ENCODE data around the gene EBLN1. TPM values are rescaled to one million over a fixed set of nuclear protein-coding genes. Genes with fewer than 3 reads are reported as not detected.
"Not testable (repeated sequence)": the region's sequence is repeated elsewhere in the genome, so short reads cannot be mapped to it uniquely, and the experiment has no call there.

Gene EBLN1
- polyA plus RNA-seq, 10 donors: not detected

DNA sequence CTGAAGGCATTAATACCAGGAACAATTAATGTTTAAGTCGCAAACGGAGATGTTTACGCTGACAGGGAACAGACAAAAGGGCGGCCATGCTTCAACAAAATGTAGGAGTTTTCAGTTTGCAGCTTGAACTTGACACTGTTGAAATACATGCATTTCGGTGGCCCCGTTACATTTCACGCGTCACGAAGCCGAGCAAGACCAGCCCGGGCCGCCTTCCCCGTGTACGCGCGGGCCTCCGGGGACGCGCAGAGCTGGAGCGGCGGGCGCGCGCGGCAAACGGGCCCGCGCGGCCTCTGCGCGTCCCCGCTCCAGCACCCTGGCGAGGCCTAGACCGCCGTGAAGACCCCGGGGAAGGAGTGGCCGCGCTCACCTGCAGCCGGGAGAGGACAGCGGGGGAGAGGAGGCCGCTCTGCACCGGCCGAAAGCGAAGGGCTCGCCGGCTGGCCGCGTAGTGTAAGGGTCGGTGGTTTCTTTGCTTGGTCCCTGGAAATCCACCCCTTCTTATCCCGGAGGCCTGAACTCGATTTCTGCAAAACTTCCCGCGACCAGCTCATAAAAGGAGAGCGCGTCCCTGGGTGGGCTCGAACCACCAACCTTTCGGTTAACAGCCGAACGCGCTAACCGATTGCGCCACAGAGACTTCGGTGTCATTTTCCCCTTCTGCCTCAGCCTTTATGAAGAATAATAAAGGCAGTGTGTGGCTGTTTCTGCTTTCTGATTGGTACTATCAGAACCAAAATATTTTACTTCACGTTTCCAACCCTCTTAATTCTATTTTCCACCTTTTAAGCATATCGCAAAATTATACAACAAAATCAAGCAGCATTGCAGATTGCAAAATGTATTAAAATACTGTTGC, 11.4 kb upstream of the EBLN1 start:
- DNase-seq: peak; percentile 93 to 98 (median 94)

DNA sequence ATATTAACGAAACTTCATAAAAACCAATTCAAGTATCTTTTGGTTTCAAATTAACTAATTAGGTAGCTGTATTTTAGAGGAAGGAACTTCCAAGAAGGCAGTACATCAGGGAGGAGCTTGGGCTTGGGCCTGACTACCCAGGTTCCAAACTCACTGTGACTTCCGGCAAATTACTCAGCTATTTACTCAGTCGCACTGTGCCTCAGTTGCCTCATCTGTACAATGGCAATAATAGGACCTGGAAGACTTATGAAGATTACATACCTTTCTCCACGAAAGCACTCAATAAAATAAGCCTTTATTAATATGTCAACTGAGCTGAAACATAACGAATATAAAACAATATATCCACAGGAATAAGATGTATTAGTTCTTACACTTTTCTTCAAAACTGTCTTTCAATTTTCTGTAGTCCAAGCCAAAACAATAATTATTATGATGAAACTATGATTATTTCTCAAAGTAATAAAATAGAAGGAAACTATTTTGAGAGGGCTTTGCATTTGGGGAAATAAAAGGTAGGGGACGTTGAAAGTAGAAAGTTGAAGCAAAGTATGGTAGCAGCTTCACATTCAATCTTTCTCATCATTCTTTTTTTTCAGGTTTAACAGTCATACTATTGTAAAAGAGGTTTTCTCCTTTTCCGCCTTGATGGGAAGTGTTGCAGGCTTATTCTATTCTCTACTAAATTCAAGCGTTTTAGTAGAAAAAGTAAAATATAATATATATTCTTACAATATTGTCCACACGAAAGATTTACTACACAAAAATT, 10.5 kb upstream of the EBLN1 start:
- no peak for DNase-seq

DNA sequence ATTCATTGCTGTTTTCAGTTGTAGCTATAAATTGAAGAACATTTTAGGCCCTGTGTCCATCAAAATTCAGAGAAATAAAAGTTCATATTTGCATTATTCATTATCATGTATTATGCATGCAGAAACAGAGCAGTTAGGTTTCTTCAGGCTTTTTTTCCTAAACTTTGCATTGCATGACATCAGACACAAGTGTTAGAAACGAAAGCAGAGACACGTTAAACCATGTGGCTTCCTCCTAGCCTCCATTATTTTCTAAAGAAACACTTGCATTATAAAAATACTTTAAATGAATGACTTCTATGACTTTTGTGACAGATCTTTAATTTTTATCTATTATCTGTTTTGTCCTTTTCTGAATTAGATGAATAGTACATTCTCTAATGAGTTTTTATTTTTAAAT, 8.8 kb upstream of the EBLN1 start:
- DNase-seq: no peak

DNA sequence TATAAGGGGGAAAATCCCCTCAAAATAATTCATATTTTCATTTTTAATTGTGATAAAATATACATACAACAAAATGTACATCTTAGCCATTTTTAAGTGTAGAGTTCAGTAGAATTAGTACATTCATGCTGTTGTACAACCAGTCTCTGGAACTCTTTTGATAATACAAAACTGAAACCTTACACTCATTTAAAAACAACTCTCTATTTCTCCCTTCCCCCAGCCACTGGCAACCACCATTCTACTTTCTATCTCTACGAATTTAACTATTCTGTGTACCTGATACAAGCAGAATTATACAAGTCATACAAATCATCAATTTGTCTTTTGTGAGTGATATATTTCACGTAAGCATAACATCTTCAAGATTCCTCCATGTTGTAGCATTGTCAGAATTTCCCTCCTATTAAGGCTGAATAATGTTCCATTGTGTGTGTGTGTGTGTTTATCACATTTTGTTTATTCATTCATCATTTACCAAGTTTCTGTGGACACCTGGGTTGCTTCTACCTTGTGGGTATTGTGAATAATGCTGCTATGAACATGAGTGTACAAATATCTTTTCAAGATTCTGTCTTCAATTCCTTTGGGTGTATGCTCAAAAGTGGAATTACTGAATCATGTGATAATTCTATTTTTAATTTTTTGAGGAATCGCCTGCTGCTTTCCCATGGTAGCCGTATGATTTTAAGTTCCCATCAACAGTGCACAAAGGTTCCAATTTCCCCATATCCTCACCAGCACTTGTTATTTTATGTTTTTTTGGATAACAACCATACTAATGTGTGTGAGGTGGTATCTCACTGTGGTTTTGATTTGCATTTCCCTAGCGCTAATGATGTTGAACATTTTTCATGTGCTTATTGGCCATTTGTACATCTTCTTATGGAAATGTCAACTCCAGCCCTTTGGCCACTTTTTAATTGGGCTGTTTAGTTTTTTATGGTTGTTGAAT, 4.7 kb upstream of the EBLN1 start:
- no peak for DNase-seq

DNA sequence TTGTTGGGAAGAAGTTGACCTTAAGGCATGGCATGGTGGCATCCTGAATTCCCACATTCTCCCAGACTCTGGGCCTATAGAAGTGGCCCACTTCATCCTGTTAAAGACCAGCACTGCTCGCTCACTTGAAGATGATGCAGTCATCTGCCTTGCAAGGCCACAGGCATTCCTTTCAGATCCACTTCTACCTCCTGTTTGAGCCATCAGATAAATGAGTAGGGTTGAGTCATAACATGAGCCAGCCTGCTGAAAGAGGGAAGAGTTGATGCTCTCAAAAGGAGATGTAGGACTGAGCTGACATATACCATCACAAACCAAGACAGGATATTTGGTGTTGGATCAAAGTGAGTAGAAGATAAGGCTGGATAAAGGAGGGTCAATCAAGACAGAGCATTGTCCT, 1.5 kb upstream of the EBLN1 start:
- no peak for DNase-seq

DNA sequence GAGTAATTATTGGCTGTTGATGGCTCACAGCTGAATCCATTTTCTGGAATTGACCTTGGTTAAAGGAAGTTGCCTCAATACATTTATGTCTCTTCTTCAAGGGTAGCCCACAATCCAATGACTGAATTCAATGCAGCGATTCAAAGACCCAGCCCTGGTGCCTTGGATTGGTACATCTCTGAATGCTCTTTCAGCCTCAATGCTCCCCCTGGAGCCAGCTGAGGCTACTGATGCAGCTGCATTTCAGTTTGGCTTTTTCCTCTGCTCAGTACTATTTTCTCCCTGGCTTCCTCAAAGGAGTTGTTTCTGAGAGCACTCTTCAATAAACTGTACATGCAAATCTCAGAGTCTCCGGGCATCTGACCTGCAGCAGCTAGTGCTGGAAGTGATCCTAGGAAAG, 633 bp upstream of the EBLN1 start:
- DNase-seq: no peak

DNA sequence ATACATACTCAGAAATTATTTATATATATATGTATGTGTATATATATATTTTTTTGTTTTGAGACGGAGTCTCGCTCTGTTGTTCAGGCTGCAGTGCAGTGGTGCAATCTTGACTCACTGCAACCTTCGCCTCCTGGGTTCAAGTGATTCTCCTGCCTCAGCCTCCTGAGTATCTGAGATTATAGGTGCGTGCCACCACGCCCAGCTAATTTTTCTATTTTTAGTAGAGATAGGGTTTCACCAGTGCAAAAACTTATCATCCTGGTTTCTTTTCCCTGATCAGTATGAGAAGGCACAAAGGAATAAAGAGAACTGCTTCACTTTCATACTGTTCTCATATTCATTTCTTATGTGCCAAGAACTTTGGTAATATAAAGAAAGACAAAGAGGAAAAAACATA, 731 bp downstream of the EBLN1 start:
- DNase-seq: not testable (repeated sequence)

DNA sequence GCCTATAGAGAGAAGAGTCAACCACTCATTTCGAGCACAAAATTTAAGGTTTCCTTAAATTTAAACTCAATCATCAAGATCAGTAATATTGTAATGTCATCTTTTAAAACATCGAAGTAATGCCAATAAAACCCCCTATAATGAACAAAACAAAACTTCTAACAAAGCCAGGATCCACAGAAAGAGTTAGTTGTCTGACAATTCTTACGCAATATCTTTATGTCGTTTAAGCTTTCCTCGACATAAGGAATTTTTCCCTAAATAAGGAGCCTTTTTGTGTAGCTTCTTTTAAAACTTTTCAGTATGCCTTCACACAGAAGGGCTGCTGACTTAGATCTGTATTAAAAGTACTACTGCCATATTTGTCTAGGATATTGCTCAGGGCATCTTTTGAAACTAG, 7.5 kb downstream of the EBLN1 start:
- DNase-seq: no peak

DNA sequence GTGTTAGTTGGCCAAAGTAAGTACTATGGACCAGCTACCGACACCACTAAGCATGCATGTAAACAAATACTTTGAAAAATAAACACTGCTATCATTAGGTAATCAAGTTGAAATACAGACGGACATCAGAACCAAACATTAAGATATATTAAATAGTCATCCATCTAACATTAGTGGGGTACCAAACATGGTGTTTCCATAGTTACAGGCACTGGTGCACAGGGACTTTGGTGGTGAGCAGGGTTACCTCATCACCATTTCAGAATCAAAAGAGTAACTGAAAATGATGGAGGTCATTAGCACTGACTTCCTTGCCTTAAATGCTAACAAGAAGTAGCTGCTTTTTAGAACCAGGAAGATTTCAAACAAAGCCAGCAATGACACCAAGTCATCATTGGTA, 23.9 kb downstream of the EBLN1 start:
- DNase-seq: no peak

DNA sequence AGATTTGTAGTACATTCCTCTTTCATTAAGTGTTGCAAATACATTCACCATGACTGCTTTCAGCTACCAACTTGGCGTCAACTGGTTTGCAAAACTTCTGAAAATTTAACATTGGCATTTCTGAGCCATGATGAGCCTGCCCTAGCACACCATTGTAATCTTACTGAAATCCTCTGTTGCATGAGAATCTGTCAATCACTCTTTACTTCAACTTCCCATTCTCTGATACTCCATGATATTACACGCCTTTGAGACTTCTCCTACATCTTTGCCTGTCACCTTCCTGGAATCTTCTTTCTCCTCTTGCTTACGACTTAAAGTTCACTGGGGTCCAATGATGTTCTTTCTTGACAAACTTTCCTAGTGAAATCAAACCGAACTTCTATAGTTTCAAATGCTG, 32.2 kb downstream of the EBLN1 start:
- no peak for DNase-seq

DNA sequence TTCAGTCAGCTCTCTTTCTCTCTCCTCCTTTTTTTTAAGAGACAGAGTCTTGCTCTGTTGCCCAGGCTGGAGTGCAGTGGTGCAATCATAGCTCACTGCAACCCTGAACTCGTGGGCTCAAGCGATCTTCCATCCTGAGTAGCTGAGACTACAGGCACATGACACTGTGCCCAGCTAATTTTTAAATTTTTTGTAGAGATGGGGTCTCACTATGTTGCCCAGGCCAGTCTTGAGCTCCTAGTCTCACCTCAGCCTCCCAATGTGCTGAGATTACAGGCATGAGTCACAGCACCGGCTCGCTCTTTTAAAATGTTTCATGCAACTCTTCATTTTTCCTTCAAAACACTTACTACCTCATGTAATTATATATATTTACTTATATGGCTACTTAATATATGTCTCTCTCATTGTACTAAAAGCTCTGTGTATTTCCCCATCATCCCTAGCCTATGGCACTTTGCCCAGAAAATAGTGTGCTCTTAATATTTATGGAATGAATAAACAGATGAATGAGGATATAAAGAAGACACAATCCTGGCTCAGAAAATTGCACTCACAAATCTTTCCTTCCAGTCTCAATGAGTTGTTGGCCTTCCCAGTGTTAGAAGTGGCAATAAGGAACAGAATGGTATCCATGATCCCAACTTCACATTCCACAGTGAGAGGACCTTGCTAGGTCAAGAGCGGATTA, 33.9 kb downstream of the EBLN1 start:
- peak; percentile 8 to 43 (median 13) for DNase-seq

DNA sequence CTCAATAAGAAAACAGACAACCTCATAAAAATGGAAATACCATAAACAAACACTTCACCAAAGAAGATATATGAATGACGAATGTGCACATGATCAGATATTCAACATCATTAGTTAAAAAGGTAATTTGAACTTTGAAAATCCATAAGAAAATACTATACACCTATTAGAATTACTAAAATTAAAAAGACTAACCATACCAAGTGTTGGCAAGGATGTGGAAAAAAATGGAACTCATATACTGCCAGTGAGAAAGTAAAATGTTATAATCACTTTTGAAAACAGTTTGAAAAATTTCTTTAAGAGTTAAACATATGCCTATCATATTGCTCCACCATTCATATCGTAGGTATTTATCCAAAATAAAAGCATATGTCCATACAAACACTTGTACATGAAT, 37.1 kb downstream of the EBLN1 start:
- DNase-seq: no peak

DNA sequence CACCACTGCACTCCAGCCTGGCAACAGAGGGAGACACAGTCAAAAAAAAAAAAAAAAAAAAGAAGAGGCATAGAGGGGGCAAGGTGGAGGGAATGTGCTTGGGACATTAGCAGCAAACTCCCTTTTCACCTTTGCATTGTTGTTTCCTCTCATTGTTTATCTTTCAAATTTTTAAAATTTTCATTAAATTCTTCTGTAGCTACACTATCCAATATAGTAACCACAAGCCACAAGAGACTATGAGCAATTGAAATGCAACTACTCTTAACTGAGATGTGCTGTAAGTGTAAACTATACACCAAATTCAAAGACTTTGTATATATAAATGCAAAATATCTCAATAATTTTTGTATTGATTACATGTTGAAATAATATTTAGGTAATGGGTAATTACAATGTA, 43.4 kb downstream of the EBLN1 start:
- DNase-seq: no peak

DNA sequence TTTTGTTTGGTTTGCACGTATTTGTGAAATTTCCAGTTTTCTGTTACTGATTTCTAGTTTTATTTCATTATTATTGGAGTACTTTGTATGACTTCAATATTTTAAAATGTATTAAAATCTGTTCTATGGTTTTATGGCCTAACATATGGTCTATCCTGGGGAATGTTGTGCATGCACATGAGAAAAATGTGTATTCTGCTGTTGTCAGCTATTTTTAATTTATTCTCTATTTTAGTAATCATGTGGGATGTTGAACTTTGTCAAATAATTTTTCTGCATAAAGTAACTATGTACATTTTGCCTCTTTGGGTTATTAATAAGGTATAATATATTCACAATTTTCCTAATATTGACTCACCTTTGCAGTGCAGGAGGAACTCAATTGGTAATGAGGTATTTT, 46.7 kb downstream of the EBLN1 start:
- DNase-seq: no peak

DNA sequence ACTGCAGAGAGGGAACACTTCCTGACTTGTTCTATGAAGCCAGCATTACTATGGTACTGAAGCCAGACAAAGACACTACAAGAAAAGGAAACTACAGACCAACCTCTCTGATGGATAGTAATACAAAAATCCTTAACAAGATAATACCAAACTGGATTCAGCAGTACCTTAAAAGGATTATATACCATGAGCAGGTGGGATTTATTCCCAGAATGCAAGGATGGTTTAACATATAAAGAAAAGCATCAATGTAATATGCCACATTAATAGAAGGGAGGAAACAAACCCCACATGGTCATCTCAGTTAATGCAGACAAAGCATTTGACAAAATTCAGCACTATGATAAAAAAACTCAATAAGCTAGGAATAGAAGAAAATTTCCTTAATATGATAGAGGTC, 47.2 kb downstream of the EBLN1 start:
- no peak for DNase-seq

DNA sequence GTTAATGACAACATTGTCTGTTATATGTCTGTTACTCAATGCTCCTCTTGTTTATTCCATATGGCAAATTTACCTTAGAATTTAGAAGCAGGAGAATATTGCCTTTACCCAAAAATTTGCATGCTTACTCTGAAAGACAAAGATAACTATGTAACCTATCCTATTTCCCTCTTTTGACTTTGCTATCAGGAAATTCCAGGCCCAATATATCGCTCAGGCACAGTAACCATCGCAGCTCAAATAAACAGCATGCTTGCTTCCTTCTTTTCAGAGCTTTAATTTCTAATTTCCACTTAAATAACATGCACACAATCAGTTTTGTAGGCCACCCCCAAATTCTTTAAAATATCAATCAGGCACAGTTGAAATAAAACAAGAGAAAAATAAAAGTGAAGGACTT, 57.8 kb downstream of the EBLN1 start:
- DNase-seq: no peak

DNA sequence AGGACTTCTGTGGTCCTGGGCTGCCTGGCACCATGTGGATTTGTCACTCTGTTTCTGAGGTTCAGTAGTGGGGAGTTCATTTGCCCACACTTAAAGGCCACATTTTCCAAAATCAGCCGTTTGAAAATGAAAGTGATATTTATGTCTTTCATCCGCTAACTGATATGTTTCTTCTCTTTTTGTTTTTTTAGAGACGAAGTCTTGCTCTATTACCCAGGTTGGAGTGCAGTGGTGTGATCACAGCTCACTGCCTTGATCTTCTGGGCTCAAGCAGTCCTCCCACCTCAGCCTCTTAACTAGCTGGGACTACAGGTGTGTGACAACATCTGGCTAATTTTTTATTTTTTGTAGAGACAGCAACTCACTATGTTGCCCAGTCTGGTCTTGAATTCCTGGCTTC, 58.6 kb downstream of the EBLN1 start:
- no peak for DNase-seq

All from muscle of back (tissue), 11 donors.